Adrenal gland (tissue), 5 donors: Measurements from ENCODE around the gene THSD4.

Source experiments
- CTCF ChIP-seq, 6 experiments: fragments of 450-650 bp in 4 of 6; fragments of 200-600 bp in 2 of 6; sonication (generic) in 1 of 6; IDR thresholded peaks; 1 replicate in 5 of 6; 2 replicates in 1 of 6; pipeline versions ENCODE4 v1.5.1 to v1.8.0; 2016 to 2021; ENCODE audit warnings: antibody characterized with exemption in 6 of 6, mild to moderate bottlenecking in 2 of 6, moderate library complexity in 1 of 6
- POLR2A ChIP-seq, 2 donors: fragments of 450-650 bp; IDR thresholded peaks; one replicate each; pipeline ENCODE4 v1.6.1; 2017; ENCODE audit warnings: antibody characterized with exemption in 2 of 2, mild to moderate bottlenecking in 2 of 2, moderate library complexity in 1 of 2
- donor health status: DM: no; HTN: no; CAD: no.

DNA sequence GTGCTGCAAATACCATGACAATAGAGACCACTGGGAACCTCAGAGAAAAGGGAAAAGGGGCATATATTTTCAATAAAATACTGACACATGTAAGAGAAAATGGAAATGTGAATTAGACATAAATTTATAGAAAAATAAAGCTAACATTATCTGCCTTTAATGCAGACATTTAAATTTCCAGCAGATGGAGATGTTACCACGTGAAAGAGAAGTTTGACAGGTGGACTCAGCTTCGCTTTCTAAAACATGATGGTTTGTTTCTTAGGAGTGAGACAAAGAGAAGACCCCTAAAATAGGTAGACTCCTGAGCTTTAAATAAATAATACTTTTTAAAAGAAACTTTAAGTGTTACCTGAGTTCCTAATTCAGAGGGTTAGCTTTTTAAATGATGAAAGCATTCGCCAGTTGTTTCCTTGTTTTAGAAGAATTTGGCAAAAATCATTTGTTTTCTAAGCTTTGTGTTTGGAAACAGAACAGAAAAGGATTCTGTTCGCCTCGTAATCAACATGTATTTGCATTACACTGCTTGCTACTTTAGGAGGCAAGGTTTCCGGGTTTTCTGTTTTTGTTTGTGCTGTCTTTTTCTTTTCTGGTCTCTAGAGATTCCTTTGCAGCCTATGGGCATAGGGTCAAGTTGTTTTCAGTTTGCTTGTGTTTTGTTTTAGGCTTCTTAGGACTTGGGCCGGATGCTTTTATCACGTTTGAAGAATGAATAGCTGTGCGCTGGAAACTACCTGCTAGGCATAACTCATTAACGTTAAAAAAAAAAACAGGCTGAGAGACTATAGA, 271.4 kb downstream of the THSD4 start:
- TF ChIP-seq CTCF (IDR thresholded peaks at IDR 0.05) (peak; percentile 10 to 71 (median 54)), POLR2A (IDR thresholded peaks at IDR 0.05) (no peak)
